Peyer's patch (tissue), 4 donors: ENCODE results near the gene SHCBP1L. TPM values are rescaled to one million over a fixed set of nuclear protein-coding genes. Genes with fewer than 3 reads are reported as not detected.

Experiments
- DNase-seq, 3 donors: peaks; one replicate each; pipeline ENCODE4 v3.0.0-alpha.2; 2017 to 2019
- H3K27ac ChIP-seq, 4 donors: fragments of 200-600 bp; sonication (generic); one replicate each; pipeline ENCODE4 v1.5.1; 2016 to 2019
- H3K27me3 ChIP-seq, 2 donors: fragments of 200-600 bp; sonication (generic); one replicate each; pipeline ENCODE4 v1.5.1; 2019
- H3K36me3 ChIP-seq, 3 donors: fragments of 200-600 bp; sonication (generic); one replicate each; pipeline ENCODE4 v1.5.1; 2016 to 2019
- H3K4me1 ChIP-seq, 4 donors: fragments of 200-600 bp; sonication (generic); one replicate each; pipeline ENCODE4 v1.5.1; 2016 to 2019
- H3K4me3 ChIP-seq, 4 donors: fragments of 200-600 bp; sonication (generic); 1 replicate in 3 of 4; 2 replicates in 1 of 4; pipeline ENCODE4 v1.5.1; 2016 to 2019; ENCODE audit warnings: mild to moderate bottlenecking in 1 of 4
- H3K9me3 ChIP-seq, 4 donors: fragments of 200-600 bp; sonication (generic); one replicate each; pipeline ENCODE4 v1.5.1; 2016 to 2019; ENCODE audit warnings: mild to moderate bottlenecking in 1 of 4
- CTCF ChIP-seq, 6 experiments: fragments of 450-650 bp in 4 of 6; fragments of 200-600 bp in 2 of 6; sonication (generic) in 1 of 6; IDR thresholded peaks; one replicate each; pipeline ENCODE4 v1.5.1; 2017 to 2019; ENCODE audit warnings: antibody characterized with exemption in 6 of 6, mild to moderate bottlenecking in 3 of 6, moderate library complexity in 1 of 6
- POLR2A ChIP-seq, 2 donors: fragments of 450-650 bp; IDR thresholded peaks; one replicate each; pipeline ENCODE4 v1.5.1; 2017; ENCODE audit warnings: antibody characterized with exemption in 2 of 2, mild to moderate bottlenecking in 2 of 2, moderate library complexity in 2 of 2
- total RNA-seq, 4 donors: library from RNA; depleted of rRNA; stranded (reverse); fragments of >200 nt; gene quantifications; one replicate each; pipeline ENCODE4 v1.1.0, GENCODE V29; 2016

SHCBP1L gene
- total RNA-seq, 4 donors from 2014 or later = not detected

- no peak for DNase-seq
- no peak for TF ChIP-seq CTCF (IDR thresholded peaks at IDR 0.05)
- no peak for TF ChIP-seq POLR2A (IDR thresholded peaks at IDR 0.05)
Observed at GRCh38 chr1:182978151-182978853, 25.3 kb upstream of the SHCBP1L start.

DNA sequence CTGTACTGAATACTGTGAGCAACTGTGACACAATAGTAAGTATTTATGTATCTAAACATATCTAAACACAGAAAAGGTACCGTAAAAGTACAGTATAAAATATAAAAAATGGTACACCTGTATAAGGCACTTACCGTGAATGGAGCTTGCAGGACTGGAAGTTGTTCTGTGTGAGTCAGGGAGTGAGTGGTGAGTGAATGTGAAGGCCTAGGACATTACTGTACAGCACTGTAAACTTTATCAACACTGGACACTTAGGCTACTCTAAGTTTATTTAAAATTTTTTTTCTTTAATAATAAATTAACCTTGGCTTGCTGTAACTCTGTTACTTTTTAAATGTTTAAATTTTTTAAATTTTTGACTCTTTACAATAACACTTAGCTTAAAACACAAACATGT is 24.5 kb upstream of the SHCBP1L start:
- Histone ChIP-seq H3K4me1 (no peaks in the 10 kb centered on the region), H3K36me3 (no peaks in the 10 kb centered on the region), H3K4me3 (no peak overlapping the region), H3K27ac (no peak overlapping the region), H3K9me3 (no peaks in the 10 kb centered on the region), H3K27me3 (no peaks in the 10 kb centered on the region)
- TF ChIP-seq POLR2A (IDR thresholded peaks at IDR 0.05) (no peak), CTCF (IDR thresholded peaks at IDR 0.05) (no peak)
- DNase-seq = no peak

More at GRCh38 chr1:182978151-182978853, 25.3 kb upstream of the SHCBP1L start:
- Histone ChIP-seq H3K36me3 (no peaks in the 10 kb centered on the region), H3K27me3 (no peaks in the 10 kb centered on the region), H3K4me3 (no peak overlapping the region), H3K9me3 (no peaks in the 10 kb centered on the region), H3K27ac (no peak overlapping the region), H3K4me1 (no peaks in the 10 kb centered on the region)

GRCh38 chr1:182974506-182975191 is 21.7 kb upstream of the SHCBP1L start:
- TF ChIP-seq CTCF (IDR thresholded peaks at IDR 0.05) (no peak), POLR2A (IDR thresholded peaks at IDR 0.05) (no peak)

DNA sequence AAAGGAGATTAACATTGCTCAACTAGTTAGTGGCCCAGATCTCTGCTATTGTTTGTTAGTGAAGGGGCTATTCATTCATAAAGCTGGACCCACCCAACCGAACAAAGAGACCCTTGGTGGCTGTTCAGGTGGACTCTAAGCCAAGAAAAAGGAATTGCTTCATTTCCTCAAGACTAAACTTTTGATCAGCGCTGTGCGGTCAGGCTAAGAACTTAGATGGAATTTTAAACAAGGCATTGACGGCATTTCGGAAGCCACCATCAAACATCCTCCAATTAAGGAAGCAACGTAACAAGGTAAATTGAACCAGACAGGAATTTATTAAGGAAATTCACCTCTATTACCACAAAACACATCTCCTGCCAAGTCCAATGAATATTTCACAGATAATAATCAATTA is 19.9 kb upstream of the SHCBP1L start:
- no peak for TF ChIP-seq CTCF (IDR thresholded peaks at IDR 0.05)
- TF ChIP-seq POLR2A (IDR thresholded peaks at IDR 0.05) = no peak
- no peak for DNase-seq
- no peaks in the 10 kb centered on the region for H3K4me1 ChIP-seq
- no peaks in the 10 kb centered on the region for H3K36me3 ChIP-seq
- no peak overlapping the region for H3K4me3 ChIP-seq
- H3K27me3 ChIP-seq = no peaks in the 10 kb centered on the region
- H3K27ac ChIP-seq = no peak overlapping the region
- H3K9me3 ChIP-seq = no peaks in the 10 kb centered on the region

More at GRCh38 chr1:182974506-182975191, 21.7 kb upstream of the SHCBP1L start:
- H3K27ac ChIP-seq = no peak overlapping the region
- no peaks in the 10 kb centered on the region for H3K4me1 ChIP-seq
- H3K36me3 ChIP-seq = no peaks in the 10 kb centered on the region
- H3K27me3 ChIP-seq = no peaks in the 10 kb centered on the region
- no peaks in the 10 kb centered on the region for H3K9me3 ChIP-seq
- no peak overlapping the region for H3K4me3 ChIP-seq
- DNase-seq = no peak

- H3K9me3 ChIP-seq = no peaks in the 10 kb centered on the region
- DNase-seq = no peak
- H3K4me3 ChIP-seq = no peak overlapping the region
- H3K36me3 ChIP-seq = no peaks in the 10 kb centered on the region
- no peak overlapping the region for H3K27ac ChIP-seq
- TF ChIP-seq CTCF (IDR thresholded peaks at IDR 0.05) = no peak
- no peak for TF ChIP-seq POLR2A (IDR thresholded peaks at IDR 0.05)
- H3K27me3 ChIP-seq = no peaks in the 10 kb centered on the region
- no peaks in the 10 kb centered on the region for H3K4me1 ChIP-seq
Observed at GRCh38 chr1:182972231-182972630, 19.3 kb upstream of the SHCBP1L start.
